D721Med (cell line): ENCODE results near the gene FGFR1OP2.

Experiments
- DNase-seq: peaks from one replicate; pipeline ENCODE4 v3.0.0; 2011; ENCODE audit warnings: low spot score; ENCODE audit not compliant: insufficient read length
- FAIRE-seq: peaks from 2 replicates; lab custom pipeline; 2011; peaks lifted over from hg19 to GRCh38; lab: Jason Lieb, UNC
- CTCF ChIP-seq: IDR thresholded peaks from 2 replicates; pipeline ENCODE4 v1.5.1; 2012; ENCODE audit warnings: mild to moderate bottlenecking, control low read depth; ENCODE audit not compliant: insufficient read depth; ENCODE audit errors: missing control alignments

Gene FGFR1OP2

GRCh38 chr12:26963413-26963812 is 25.1 kb downstream of the FGFR1OP2 start:
- no peak for TF ChIP-seq CTCF
- FAIRE-seq = no peak
- no peak for DNase-seq

- no peak for DNase-seq
- FAIRE-seq = no peak
- no peak for TF ChIP-seq CTCF
These were observed 28.6 kb downstream of the FGFR1OP2 start for GRCh38 chr12:26966842-26967241.

GRCh38 chr12:26970136-26970535 is 31.9 kb downstream of the FGFR1OP2 start:
- no peak for DNase-seq
- no peak for FAIRE-seq
- TF ChIP-seq CTCF = no peak

- FAIRE-seq (no peak), DNase-seq (no peak)
- TF ChIP-seq CTCF = no peak
These were observed 33.7 kb downstream of the FGFR1OP2 start for GRCh38 chr12:26971963-26972362.

GRCh38 chr12:26976687-26977086 is 38.4 kb downstream of the FGFR1OP2 start:
- FAIRE-seq (no peak), DNase-seq (no peak)
- no peak for TF ChIP-seq CTCF

- no peak for TF ChIP-seq CTCF
- no peak for DNase-seq
- no peak for FAIRE-seq
These were observed 40.5 kb downstream of the FGFR1OP2 start for GRCh38 chr12:26978801-26979200.

GRCh38 chr12:26979733-26980132 is 41.5 kb downstream of the FGFR1OP2 start:
- FAIRE-seq = no peak
- DNase-seq = no peak

More at GRCh38 chr12:26979733-26980132, 41.5 kb downstream of the FGFR1OP2 start:
- no peak for TF ChIP-seq CTCF
